Transverse colon (tissue), 4 donors: ENCODE measurements around the gene LSM14B. TPM values are rescaled to one million over a fixed set of nuclear protein-coding genes. Genes with fewer than 3 reads are reported as not detected.
"Not testable (repeated sequence)": the region's sequence is repeated elsewhere in the genome, so short reads cannot be mapped to it uniquely, and the experiment has no call there.

Experiments used
- DNase-seq: peaks from one replicate; pipeline ENCODE4 v3.0.0-alpha.2; 2019
- H3K27ac ChIP-seq, 4 donors: fragments of 200-600 bp; sonication (generic); 2 replicates each; pipeline ENCODE4 v1.5.1; 2016 to 2018; ENCODE audit warnings: inconsistent platforms in 4 of 4
- H3K27me3 ChIP-seq: fragments of 200-600 bp; sonication (generic); 2 replicates; pipeline ENCODE4 v1.5.1; 2017; ENCODE audit warnings: inconsistent platforms
- H3K36me3 ChIP-seq, 4 donors: fragments of 200-600 bp; sonication (generic); 2 replicates each; pipeline ENCODE4 v1.5.1; 2017 to 2019; ENCODE audit warnings: inconsistent platforms in 4 of 4
- H3K4me1 ChIP-seq, 4 donors: fragments of 200-600 bp; sonication (generic); 2 replicates each; pipeline ENCODE4 v1.5.1; 2017 to 2020; ENCODE audit warnings: inconsistent platforms in 4 of 4
- H3K4me3 ChIP-seq, 4 donors: fragments of 200-600 bp; sonication (generic); 1 replicate in 1 of 4; 2 replicates in 3 of 4; pipeline versions ENCODE4 v1.5.1 to v1.6.1; 2017 to 2019; ENCODE audit warnings: inconsistent platforms in 4 of 4
- H3K9me3 ChIP-seq, 2 donors: fragments of 200-600 bp; sonication (generic); 2 replicates each; pipeline ENCODE4 v1.5.1; 2017 to 2019; ENCODE audit warnings: inconsistent platforms in 2 of 2
- EP300 ChIP-seq: sonication (generic); formaldehyde crosslinking; IDR thresholded peaks from one replicate; pipeline ENCODE4 v1.6.1; 2017; ENCODE audit warnings: antibody characterized with exemption, low read depth
- POLR2A ChIP-seq: fragments of 450-650 bp; IDR thresholded peaks from one replicate; pipeline ENCODE4 v1.6.1; 2016; ENCODE audit warnings: antibody characterized with exemption, mild to moderate bottlenecking, moderate library complexity
- POLR2AphosphoS5 ChIP-seq, 3 donors: sonication (generic); formaldehyde crosslinking; IDR thresholded peaks; one replicate each; pipeline ENCODE4 v1.6.1; 2016; ENCODE audit warnings: antibody characterized with exemption in 3 of 3
- WGBS, 2 donors: methylation state at CpG; one replicate each; pipeline ENCODE4 v1.1.5; 2018; ENCODE audit warnings: low coverage in 1 of 2; 5-methylcytosine and 5-hydroxymethylcytosine counted together
- in situ Hi-C, 4 donors: fragments of 200-750 bp; cut with MboI; loops; one replicate each; pipeline versions ENCODE4 v1.15.0 to v1.15.1; 2017; ENCODE audit warnings: low sequenced_read_pairs in 3 of 4, low pct_ligation_motif_present in 1 of 4, low pct_unique_long_range_greater_than_20kb in 1 of 4
- intact Hi-C: fragments of 100-400 bp; cut with DNase I; formaldehyde crosslinking; loops from one replicate; pipeline ENCODE4 v1.15.1; 2023; ENCODE audit warnings: low total_unique reads
- total RNA-seq, 4 donors: library from RNA; depleted of rRNA; stranded (reverse); fragments of >200 nt; gene quantifications; one replicate each; pipeline ENCODE4 v1.1.0, GENCODE V29; 2016
- TF ChIP-seq, protein P1 (sequence below), 5 experiments: fragments of 200-600 bp in 3 of 5; fragments of 450-650 bp in 2 of 5; sonication (generic) in 3 of 5; IDR thresholded peaks; 1 replicate in 2 of 5; 2 replicates in 3 of 5; pipeline ENCODE4 v1.5.1; 2016 to 2017; ENCODE audit warnings: antibody characterized with exemption in 5 of 5, inconsistent platforms in 3 of 5, mild to moderate bottlenecking in 2 of 5, moderate library complexity in 1 of 5

LSM14B gene
- total RNA-seq, 4 donors from 2014 or later: 22.1 to 45.3 (median 35.6) TPM

- TF ChIP-seq POLR2A (no peak), POLR2AphosphoS5 (IDR thresholded peaks at IDR 0.05) (no peak), EP300 (no peak)
- TF ChIP-seq, protein P1, sequence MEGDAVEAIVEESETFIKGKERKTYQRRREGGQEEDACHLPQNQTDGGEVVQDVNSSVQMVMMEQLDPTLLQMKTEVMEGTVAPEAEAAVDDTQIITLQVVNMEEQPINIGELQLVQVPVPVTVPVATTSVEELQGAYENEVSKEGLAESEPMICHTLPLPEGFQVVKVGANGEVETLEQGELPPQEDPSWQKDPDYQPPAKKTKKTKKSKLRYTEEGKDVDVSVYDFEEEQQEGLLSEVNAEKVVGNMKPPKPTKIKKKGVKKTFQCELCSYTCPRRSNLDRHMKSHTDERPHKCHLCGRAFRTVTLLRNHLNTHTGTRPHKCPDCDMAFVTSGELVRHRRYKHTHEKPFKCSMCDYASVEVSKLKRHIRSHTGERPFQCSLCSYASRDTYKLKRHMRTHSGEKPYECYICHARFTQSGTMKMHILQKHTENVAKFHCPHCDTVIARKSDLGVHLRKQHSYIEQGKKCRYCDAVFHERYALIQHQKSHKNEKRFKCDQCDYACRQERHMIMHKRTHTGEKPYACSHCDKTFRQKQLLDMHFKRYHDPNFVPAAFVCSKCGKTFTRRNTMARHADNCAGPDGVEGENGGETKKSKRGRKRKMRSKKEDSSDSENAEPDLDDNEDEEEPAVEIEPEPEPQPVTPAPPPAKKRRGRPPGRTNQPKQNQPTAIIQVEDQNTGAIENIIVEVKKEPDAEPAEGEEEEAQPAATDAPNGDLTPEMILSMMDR (IDR thresholded peaks at IDR 0.05): no peak
- 51% methylated on average over 8 of the region's 8 CpGs; no CpG with 5 or more reads in 1 of the 2 donors for WGBS, 2 donors
- H3K27ac ChIP-seq: no peak overlapping the region
- in situ Hi-C loops: no loop called here
- H3K9me3 ChIP-seq: peaks cover 22 to 27% of the 10 kb centered on the region in 2 donors
- H3K36me3 ChIP-seq: no peaks in the 10 kb centered on the region
- intact Hi-C loops: no loop called here
- H3K4me3 ChIP-seq: no peak overlapping the region
- no peaks in the 10 kb centered on the region for H3K4me1 ChIP-seq
- no peak for DNase-seq
- peaks cover 5% of the 10 kb centered on the region for H3K27me3 ChIP-seq
Measured at GRCh38 chr20:62114894-62115293, 7.4 kb upstream of the LSM14B start.

- DNase-seq, H3K4me1 ChIP-seq, H3K36me3 ChIP-seq, in situ Hi-C loops, H3K27me3 ChIP-seq, H3K4me3 ChIP-seq, intact Hi-C loops, H3K27ac ChIP-seq: not testable (repeated sequence)
- WGBS, 2 donors: 40 to 87% methylated on average over 1 to 7 of the region's 7 CpGs
- H3K9me3 ChIP-seq: peaks cover 17 to 21% of the 10 kb centered on the region in 2 donors
Measured at GRCh38 chr20:62115800-62116407, 6.4 kb upstream of the LSM14B start.

DNA sequence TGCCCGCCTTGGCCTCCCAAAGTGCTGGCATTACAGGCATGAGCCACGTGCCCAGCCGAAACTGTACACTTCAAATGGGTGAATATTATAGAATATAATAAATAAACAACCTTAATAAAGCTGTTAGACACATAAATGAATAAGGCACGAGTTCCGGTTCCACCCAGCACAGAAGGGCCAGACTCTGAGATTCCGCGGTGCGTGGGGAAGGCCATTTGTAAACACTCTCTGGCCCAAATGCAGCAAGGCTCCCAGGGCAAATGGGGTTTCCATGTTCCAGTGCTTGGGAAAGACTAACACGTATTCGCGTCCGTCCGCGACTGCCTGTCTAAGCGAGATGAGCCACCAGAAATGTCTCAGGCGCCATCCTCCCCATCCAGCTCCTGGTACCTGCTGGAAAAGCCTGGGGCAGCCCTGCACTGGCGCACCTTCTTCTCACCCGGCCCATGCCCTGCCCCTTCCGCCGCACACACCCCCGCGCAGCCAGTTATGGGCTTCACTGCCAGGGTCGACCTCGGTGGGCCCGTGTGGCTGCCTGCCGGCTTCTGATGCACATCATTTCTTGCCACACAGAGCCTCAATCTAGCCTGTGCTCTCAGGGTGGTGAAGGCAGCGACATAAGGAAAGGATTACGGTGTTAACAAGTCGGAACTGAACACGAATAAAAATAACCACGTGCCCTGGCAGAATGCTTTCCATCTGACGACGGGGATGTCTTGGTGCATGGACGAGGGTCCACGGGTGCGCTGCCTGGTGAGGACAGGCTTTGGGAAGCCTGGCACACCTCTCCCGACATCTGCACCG lies 5.5 kb upstream of the LSM14B start:
- H3K27ac ChIP-seq: no peak overlapping the region
- no peak overlapping the region for H3K4me3 ChIP-seq
- no peak for DNase-seq
- H3K4me1 ChIP-seq: peaks cover 0 to 13% (median 10%) of the 10 kb centered on the region in 4 donors
- H3K36me3 ChIP-seq: no peaks in the 10 kb centered on the region
- intact Hi-C loops: no loop called here
- peaks cover 10 to 14% of the 10 kb centered on the region in 2 donors for H3K9me3 ChIP-seq
- WGBS, 2 donors: 86% methylated on average over 38 of the region's 38 CpGs; no CpG with 5 or more reads in 1 of the 2 donors
- H3K27me3 ChIP-seq: peaks cover 5% of the 10 kb centered on the region
- in situ Hi-C loops: no loop called here
- TF ChIP-seq, protein P1 (IDR thresholded peaks at IDR 0.05): no peak
- TF ChIP-seq EP300 (no peak), POLR2AphosphoS5 (IDR thresholded peaks at IDR 0.05) (no peak)

DNA sequence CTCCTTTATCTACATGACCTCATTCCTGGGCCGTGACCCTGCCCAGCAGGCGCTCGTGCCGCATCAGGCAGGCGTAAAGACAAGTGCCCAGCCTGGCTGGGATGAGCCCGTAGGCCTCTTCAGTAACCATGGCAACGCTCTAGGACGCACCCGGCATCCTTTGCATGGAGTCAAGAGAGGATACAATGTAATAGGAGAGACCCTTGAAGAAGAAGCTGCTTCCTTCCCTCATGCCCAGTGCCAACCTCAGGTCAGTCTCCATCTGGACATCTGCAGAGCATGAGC lies 5.0 kb upstream of the LSM14B start:
- no peak overlapping the region for H3K4me3 ChIP-seq
- peaks cover 0 to 13% (median 10%) of the 10 kb centered on the region in 4 donors for H3K4me1 ChIP-seq
- intact Hi-C loops (no loop called here), in situ Hi-C loops (no loop called here)
- H3K27me3 ChIP-seq: peaks cover 5% of the 10 kb centered on the region
- no peaks in the 10 kb centered on the region for H3K36me3 ChIP-seq
- WGBS, 2 donors: 79% methylated on average over 9 of the region's 9 CpGs; no CpG with 5 or more reads in 1 of the 2 donors
- H3K27ac ChIP-seq: no peak overlapping the region
- DNase-seq: no peak
- TF ChIP-seq, protein P1 (IDR thresholded peaks at IDR 0.05): no peak
- TF ChIP-seq POLR2AphosphoS5 (IDR thresholded peaks at IDR 0.05) (no peak), POLR2A (no peak), EP300 (no peak)
- H3K9me3 ChIP-seq: peaks cover 5 to 10% of the 10 kb centered on the region in 2 donors
